Measurements from ENCODE around the gene ABCF2. TPM values are rescaled to one million over a fixed set of nuclear protein-coding genes. Genes with fewer than 3 reads are reported as not detected.

Gene ABCF2
- total and polyA plus RNA-seq, 4 donors = 6.3 to 15.6 (median 10.5) TPM

- no peak for DNase-seq (ENCODE audit: low spot score)
- no peak overlapping the region for H3K4me3 ChIP-seq (ENCODE audit: low read depth in 1 of 3, low read length in 3 of 3)
- no peak for TF ChIP-seq HNF4A (conservative IDR thresholded peaks at IDR 0.05)
- TF ChIP-seq GABPA (IDR thresholded peaks at IDR 0.05 in 1 of 2, conservative IDR thresholded peaks at IDR 0.05 in 1 of 2) = no peak
- no peak for TF ChIP-seq TAF1 (conservative IDR thresholded peaks at IDR 0.05)
- TF ChIP-seq JUND (IDR thresholded peaks at IDR 0.05) = no peak
- TF ChIP-seq RXRA (IDR thresholded peaks at IDR 0.05) = no peak
- TF ChIP-seq EGR1 (IDR thresholded peaks at IDR 0.05; ENCODE audit: low read depth in 2 of 2) = no peak
- no peak for TF ChIP-seq MAX (IDR thresholded peaks at IDR 0.05)
- no peak for TF ChIP-seq YY1 (IDR thresholded peaks at IDR 0.05)
- no peak for TF ChIP-seq FOXA1 (IDR thresholded peaks at IDR 0.05)
- no peak for TF ChIP-seq NR2F2 (IDR thresholded peaks at IDR 0.05)
- TF ChIP-seq SP1 (IDR thresholded peaks at IDR 0.05) = no peak
- TF ChIP-seq ZBTB33 (IDR thresholded peaks at IDR 0.05) = no peak
- TF ChIP-seq FOXA2 (IDR thresholded peaks at IDR 0.05) = no peak
- no peak for TF ChIP-seq CTCF (IDR thresholded peaks at IDR 0.05; ENCODE audit: low read depth, low read length, missing input control)
- no peak for TF ChIP-seq REST (IDR thresholded peaks at IDR 0.05)
- no peak overlapping the region for H3K9ac ChIP-seq (ENCODE audit: low read depth in 1 of 2, low read length in 2 of 2)
- peaks cover 0 to 13% (median 6%) of the 10 kb centered on the region in 4 donors for H3K4me1 ChIP-seq (ENCODE audit: control insufficient read depth in 4 of 4, insufficient read depth in 4 of 4, low read length in 3 of 4)
- H3K27me3 ChIP-seq (ENCODE audit: control insufficient read depth in 4 of 4, insufficient read depth in 4 of 4, low read length in 3 of 4) = peaks cover 0 to under 1% (median 0%) of the 10 kb centered on the region in 4 donors
- H3K27ac ChIP-seq (ENCODE audit: low read depth in 1 of 2, low read length in 2 of 2) = no peak overlapping the region
- WGBS = 93% methylated on average over 9 of the region's 9 CpGs
- no peaks in the 10 kb centered on the region for H3K9me3 ChIP-seq (ENCODE audit: control insufficient read depth in 4 of 4, low read length in 3 of 4)
- H3K36me3 ChIP-seq (ENCODE audit: control insufficient read depth in 4 of 4, insufficient read depth in 3 of 4, low read depth in 1 of 4, low read length in 3 of 4) = peaks cover 0 to 14% (median 6%) of the 10 kb centered on the region in 4 donors
Measured at GRCh38 chr7:151241755-151242096, 14.7 kb upstream of the ABCF2 start.

- Histone ChIP-seq H3K36me3 (ENCODE audit: control insufficient read depth in 4 of 4, insufficient read depth in 3 of 4, low read depth in 1 of 4, low read length in 3 of 4) (peaks cover 0 to 19% (median 9%) of the 10 kb centered on the region in 4 donors), H3K27me3 (ENCODE audit: control insufficient read depth in 4 of 4, insufficient read depth in 4 of 4, low read length in 3 of 4) (no peaks in the 10 kb centered on the region), H3K27ac (ENCODE audit: low read depth in 1 of 2, low read length in 2 of 2) (no peak overlapping the region), H3K4me3 (ENCODE audit: low read depth in 1 of 3, low read length in 3 of 3) (no peak overlapping the region), H3K9me3 (ENCODE audit: control insufficient read depth in 4 of 4, low read length in 3 of 4) (no peaks in the 10 kb centered on the region), H3K9ac (ENCODE audit: low read depth in 1 of 2, low read length in 2 of 2) (no peak overlapping the region), H3K4me1 (ENCODE audit: control insufficient read depth in 4 of 4, insufficient read depth in 4 of 4, low read length in 3 of 4) (peaks cover 0 to 13% (median 6%) of the 10 kb centered on the region in 4 donors)
- 94% methylated on average over 7 of the region's 7 CpGs for WGBS
- no peak for TF ChIP-seq RAD21 (IDR thresholded peaks at IDR 0.05)
- TF ChIP-seq FOXA1 (IDR thresholded peaks at IDR 0.05) = no peak
- TF ChIP-seq JUND (IDR thresholded peaks at IDR 0.05) = no peak
- no peak for DNase-seq (ENCODE audit: low spot score)
Measured at GRCh38 chr7:151240942-151241754, 14.1 kb upstream of the ABCF2 start.
